ENCODE measurements around the gene PRIMA1.

DNA sequence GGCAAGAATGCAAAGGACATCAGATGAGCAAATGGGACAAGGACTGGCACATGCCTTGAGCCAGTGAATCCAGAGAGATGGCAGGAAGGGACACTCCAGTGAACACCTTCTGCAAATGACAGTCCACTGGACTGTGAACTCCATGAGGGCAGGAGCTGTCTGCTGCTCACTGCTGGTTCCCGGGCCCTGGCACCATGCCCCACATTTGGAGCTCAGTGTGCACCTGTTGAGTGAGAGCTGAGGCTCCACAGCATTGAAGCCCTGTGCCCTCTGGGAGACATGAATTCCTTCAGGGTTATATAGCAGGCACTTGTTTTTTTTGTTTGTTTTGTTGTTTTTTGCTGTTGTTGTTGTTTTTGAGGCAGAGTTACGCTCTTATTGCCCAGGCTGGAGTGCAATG is 13.1 kb downstream of the PRIMA1 start:
- TF ChIP-seq CTCF (IDR thresholded peaks at IDR 0.05) (no peak), EP300 (IDR thresholded peaks at IDR 0.05) (no peak)
